ENCODE results near the gene BLVRA.

DNA sequence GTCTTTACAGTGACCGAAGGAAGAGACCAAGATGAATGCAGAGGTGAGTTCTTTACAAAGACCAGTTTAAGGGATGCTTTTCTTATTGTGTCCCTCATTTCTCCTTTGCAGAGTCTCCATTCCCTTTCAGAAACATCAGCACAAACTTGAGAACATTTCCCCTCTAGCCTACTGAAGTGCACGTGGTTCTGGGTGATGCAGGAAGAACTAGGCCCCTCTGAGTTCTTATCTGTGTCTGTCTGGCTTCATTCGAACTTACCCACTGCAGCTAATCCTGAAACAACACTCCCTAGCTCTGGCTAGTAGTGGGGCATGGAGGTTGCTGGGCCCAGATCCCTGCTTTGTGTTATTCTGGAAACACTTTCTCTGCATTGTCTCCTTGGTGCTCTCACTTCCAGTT is 12.6 kb downstream of the BLVRA start:
- TF ChIP-seq, protein P1, sequence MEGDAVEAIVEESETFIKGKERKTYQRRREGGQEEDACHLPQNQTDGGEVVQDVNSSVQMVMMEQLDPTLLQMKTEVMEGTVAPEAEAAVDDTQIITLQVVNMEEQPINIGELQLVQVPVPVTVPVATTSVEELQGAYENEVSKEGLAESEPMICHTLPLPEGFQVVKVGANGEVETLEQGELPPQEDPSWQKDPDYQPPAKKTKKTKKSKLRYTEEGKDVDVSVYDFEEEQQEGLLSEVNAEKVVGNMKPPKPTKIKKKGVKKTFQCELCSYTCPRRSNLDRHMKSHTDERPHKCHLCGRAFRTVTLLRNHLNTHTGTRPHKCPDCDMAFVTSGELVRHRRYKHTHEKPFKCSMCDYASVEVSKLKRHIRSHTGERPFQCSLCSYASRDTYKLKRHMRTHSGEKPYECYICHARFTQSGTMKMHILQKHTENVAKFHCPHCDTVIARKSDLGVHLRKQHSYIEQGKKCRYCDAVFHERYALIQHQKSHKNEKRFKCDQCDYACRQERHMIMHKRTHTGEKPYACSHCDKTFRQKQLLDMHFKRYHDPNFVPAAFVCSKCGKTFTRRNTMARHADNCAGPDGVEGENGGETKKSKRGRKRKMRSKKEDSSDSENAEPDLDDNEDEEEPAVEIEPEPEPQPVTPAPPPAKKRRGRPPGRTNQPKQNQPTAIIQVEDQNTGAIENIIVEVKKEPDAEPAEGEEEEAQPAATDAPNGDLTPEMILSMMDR (IDR thresholded peaks at IDR 0.05): no peak
- TF ChIP-seq POLR2A (IDR thresholded peaks at IDR 0.05) (no peak), POLR2AphosphoS5 (IDR thresholded peaks at IDR 0.05) (no peak)
